H54 (cell line): ENCODE measurements around the gene IVL.

Source experiments
- DNase-seq: peaks from one replicate; pipeline ENCODE4 v3.0.0; 2011; ENCODE audit warnings: low spot score, mixed read lengths; ENCODE audit not compliant: insufficient read length
- FAIRE-seq: peaks from 3 replicates; lab custom pipeline; 2011; peaks lifted over from hg19 to GRCh38; lab: Jason Lieb, UNC
- POLR2A ChIP-seq: IDR thresholded peaks from 2 replicates; pipeline ENCODE4 v1.6.1; 2011; ENCODE audit warnings: low read depth, mild to moderate bottlenecking, low read length

Gene IVL

GRCh38 chr1:152880316-152880715, 28.0 kb upstream of the IVL start:
- FAIRE-seq: no peak
- DNase-seq: no peak
- TF ChIP-seq POLR2A: no peak

GRCh38 chr1:152880907-152881306, 27.4 kb upstream of the IVL start:
- FAIRE-seq: no peak
- no peak for TF ChIP-seq POLR2A
- no peak for DNase-seq

DNA sequence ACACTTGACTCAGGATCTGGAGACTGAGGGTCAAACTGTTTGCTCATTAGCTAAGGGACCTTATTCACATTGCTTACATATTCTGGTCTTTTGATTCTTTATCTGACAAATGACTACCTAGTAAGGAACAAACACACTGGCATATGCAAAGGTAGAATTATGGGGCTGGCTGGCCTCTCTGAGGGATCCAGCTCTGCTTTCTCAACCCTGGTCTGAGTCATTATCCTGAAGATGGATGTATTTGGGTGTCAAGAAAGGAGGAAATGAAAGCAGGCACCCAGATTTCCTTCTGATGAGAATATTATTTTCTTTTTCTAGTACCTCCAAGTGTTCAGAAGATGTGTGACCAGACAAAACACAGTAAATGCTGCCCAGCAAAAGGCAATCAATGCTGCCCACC, 24.3 kb upstream of the IVL start:
- FAIRE-seq (no peak), DNase-seq (no peak)
- no peak for TF ChIP-seq POLR2A

DNA sequence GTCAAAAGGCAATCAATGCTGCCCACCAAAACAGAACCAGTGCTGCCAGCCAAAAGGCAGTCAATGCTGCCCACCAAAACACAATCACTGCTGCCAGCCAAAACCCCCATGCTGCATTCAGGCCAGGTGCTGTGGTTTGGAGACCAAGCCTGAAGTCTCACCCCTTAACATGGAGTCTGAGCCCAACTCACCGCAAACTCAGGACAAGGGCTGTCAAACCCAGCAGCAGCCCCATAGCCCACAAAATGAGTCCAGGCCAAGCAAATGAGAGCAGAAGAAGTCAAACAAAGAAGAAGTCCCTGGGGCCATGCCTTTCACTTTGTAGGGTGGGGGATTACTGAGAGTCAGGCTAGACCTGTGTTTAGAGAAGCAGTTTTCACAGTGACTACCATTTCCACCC, 23.8 kb upstream of the IVL start:
- DNase-seq (no peak), FAIRE-seq (no peak)
- no peak for TF ChIP-seq POLR2A

DNA sequence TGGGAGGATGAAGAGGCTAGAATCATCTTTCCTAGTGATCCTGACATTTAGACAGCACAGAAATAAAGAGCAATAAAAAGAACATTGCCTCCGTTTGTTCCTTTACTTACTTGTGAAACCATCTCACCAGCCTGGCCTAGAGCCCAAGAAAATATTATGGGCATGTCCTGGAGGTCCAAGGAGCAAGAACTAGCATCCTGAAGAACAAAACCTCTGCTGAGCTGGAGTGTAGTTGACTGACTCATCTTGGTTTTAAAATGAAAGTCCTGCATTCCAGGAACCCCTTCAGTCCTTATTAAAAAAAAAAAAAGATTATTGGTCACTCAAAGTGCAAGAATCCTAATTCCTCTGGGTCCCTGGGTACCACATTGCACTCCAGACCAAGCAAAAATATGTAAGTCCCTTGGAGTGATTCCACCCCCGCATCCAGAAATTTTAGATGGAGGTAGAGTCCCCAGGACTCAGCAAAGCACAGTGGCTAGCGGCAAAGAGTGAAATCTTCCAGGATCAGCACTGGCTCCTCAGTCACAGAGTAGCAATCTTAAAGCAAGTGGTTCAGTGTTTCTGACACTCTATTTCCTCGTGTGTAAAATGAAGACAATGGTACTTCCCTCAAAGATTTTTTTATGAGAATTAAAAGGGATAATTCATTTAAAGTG, 23.3 kb upstream of the IVL start:
- no peak for DNase-seq

DNA sequence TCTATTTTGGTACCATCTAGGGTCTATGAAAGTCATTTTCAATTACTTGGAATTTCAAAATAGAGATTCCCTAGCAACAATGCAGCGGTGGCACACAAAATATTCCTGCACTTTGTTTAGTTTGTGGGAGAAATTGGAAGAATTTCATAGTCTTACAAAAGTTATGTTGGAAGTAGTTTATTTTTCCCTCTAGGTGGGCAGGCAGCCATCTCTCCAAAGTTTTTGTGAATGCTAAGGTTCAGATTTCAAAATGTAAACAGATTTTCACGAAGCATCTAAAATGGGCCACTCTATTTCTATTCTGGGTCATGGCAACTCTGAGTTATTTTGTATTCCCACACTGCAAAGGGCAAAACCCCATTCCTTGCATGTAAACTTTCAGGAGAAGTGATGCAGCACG, 22.3 kb upstream of the IVL start:
- DNase-seq (no peak), FAIRE-seq (no peak)
- TF ChIP-seq POLR2A: no peak

More for the DNA sequence above, 23.3 kb upstream of the IVL start:
- FAIRE-seq: no peak
- no peak for TF ChIP-seq POLR2A

GRCh38 chr1:152886758-152887409, 21.5 kb upstream of the IVL start:
- no peak for TF ChIP-seq POLR2A
- FAIRE-seq: no peak
- DNase-seq: no peak

- FAIRE-seq: no peak
- TF ChIP-seq POLR2A: no peak
- DNase-seq: no peak
Measured at GRCh38 chr1:152888126-152888525, 20.2 kb upstream of the IVL start.

- TF ChIP-seq POLR2A: no peak
- FAIRE-seq: no peak
- DNase-seq: no peak
Measured at GRCh38 chr1:152899027-152899426, 9.3 kb upstream of the IVL start.

- FAIRE-seq (no peak), DNase-seq (no peak)
Measured at GRCh38 chr1:152899883-152900282, 8.5 kb upstream of the IVL start.

DNA sequence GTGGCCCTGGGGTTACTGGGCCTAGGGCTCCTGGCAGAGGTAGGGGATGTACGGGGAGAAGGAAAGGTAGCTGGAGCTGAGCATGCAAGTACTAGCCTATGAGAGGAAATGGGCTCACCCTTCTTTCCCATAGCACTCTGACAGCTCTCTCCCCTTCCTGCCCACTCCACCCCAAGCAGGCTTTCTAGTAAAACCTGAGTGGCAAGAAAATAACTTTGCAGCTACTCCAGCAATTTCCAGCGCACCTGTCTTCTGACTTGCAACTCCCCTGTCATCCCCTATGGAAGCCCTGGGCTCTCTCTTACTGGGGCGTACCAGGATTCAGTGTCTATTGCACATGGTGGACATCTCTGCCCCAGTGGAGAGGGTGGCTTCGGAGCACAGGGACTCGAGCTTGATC, 6.7 kb upstream of the IVL start:
- FAIRE-seq (no peak), DNase-seq (no peak)
- no peak for TF ChIP-seq POLR2A

More at GRCh38 chr1:152899883-152900282, 8.5 kb upstream of the IVL start:
- TF ChIP-seq POLR2A: no peak

DNA sequence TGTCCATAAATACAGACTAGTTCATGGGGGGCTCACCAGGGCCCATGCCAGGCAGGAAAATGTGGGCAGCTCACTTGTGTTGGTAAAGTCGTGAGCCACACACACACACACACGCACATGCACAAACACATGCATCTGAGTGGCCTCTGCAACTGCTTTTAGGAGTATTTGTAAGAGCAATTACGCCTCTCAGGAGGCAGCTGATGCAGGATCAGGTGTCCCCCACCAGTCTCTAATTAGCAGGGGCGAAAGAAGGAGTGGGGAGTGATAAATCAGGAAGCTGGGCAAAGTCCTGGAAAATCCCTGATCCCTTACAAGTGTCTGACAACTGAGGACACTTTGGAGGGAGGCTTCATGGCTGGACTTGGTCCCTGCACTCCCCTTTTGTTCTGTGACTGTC, 5.7 kb upstream of the IVL start:
- FAIRE-seq: no peak
- DNase-seq: no peak
- TF ChIP-seq POLR2A: no peak

DNA sequence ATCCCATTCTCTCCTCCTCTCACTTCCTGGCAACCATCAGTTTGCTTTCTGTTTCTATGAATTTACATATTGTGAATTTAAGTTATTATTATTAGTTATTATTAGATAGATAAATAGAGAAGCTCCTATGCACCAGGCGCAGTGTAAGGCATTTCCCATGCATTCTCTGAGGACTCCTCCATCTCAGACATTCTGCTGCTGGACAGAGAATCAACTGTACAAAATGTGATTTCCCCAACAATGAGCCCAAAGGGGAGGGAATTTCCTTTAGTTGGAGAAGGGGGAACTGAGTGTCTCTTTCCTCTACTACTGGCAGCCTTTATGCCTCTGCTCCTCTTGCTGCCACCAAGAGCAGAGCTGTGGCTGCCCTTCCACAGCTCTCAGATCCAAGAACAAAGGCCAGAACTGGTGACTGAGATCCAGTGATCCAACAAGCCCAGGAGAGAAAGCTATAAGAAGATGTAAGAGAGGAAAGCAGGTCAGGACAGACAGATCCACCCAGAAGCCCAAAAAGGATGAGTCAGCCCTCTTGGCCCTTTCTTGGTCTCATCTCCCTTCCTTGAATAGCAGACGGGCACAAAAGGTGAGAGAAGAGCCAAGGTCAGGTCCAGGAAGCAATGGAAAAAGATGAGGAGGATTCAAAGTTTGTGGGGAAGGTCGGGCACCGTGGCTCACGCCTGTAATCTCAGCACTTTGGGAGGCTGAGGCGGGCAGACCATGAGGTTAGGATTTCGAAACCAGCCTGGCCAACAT, 3.5 kb upstream of the IVL start:
- FAIRE-seq (no peak), DNase-seq (no peak)
- TF ChIP-seq POLR2A: no peak

DNA sequence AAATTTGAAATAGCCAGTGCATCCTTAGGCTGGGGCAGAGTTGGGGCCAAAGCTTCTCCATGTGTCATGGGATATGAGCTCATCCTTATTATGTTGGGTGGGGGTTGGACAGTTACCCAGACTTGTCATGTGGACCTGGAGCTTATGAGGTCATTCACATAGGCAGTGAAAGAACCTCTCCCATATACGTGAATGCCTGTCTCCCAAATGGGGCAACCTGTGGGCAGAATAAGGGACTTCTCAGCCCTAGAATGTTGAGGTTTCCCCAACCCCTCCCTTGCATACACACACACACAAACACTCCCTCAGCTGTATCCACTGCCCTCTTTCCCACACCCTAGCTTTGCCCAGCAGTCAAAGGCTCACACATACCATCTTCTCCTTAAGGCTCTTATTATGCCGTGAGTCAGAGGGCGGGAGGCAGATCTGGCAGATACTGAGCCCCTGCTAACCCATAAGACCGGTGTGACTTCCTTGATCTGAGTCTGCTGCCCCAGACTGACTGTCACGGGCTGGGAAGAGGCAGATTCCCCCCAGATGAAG, 2.3 kb upstream of the IVL start:
- FAIRE-seq: no peak
- no peak for TF ChIP-seq POLR2A
- DNase-seq: peak; percentile 43
